NT2/D1 (cell line): ENCODE measurements around the gene DUSP22.

Experiments used
- SUZ12 ChIP-seq: IDR thresholded peaks from 2 replicates; pipeline ENCODE4 v1.6.1; 2011; ENCODE audit not compliant: insufficient read length, insufficient read depth; ENCODE audit errors: extremely low read depth
- YY1 ChIP-seq: IDR thresholded peaks from 2 replicates; pipeline ENCODE4 v1.6.1; 2011; ENCODE audit not compliant: insufficient read length, insufficient read depth
- ZNF274 ChIP-seq: IDR thresholded peaks from 2 replicates; pipeline ENCODE4 v1.6.1; 2011; ENCODE audit warnings: mild to moderate bottlenecking, low read depth, low read length

- TF ChIP-seq YY1 (no peak), SUZ12 (no peak), ZNF274 (no peak)
Measured at GRCh38 chr6:343960-344815, 51.9 kb downstream of the DUSP22 start.
